GM23338 (cell line): ENCODE results near the gene ALOX12. TPM values are rescaled to one million over a fixed set of nuclear protein-coding genes. Genes with fewer than 3 reads are reported as not detected.

ENCODE experiments used
- ATAC-seq: fragments of 200-7000 bp; cut with Tn5 transposase; 3 replicates; pipeline ENCODE4 v1.9.1; 2020
- DNase-seq: peaks from one replicate; pipeline ENCODE4 v3.0.0-alpha.2; 2015; ENCODE audit warnings: low spot score
- H2AFZ ChIP-seq: fragments of 200-600 bp; sonication (generic); 2 replicates; pipeline ENCODE4 v1.8.0; 2016; ENCODE audit warnings: antibody characterized with exemption, mild to moderate bottlenecking, moderate library complexity
- H3F3A ChIP-seq: fragments of 200-600 bp; sonication (generic); replicated peaks from 2 replicates; pipeline ENCODE4 v1.8.0; 2017; ENCODE audit warnings: antibody characterized with exemption, mixed run types, low read depth
- H3K27ac ChIP-seq: fragments of 200-600 bp; sonication (generic); 2 replicates; pipeline ENCODE4 v1.6.1; 2016; ENCODE audit warnings: low read depth
- H3K27me3 ChIP-seq: fragments of 200-600 bp; sonication (generic); 2 replicates; pipeline ENCODE4 v1.8.0; 2016; ENCODE audit warnings: mild to moderate bottlenecking, mixed run types, moderate library complexity; ENCODE audit not compliant: insufficient read depth
- H3K36me3 ChIP-seq: fragments of 200-600 bp; sonication (generic); 2 replicates; pipeline ENCODE4 v1.8.0; 2016; ENCODE audit warnings: mild to moderate bottlenecking; ENCODE audit not compliant: insufficient read depth
- H3K4me1 ChIP-seq: fragments of 200-600 bp; sonication (generic); 2 replicates; pipeline ENCODE4 v1.8.0; 2016; ENCODE audit warnings: mild to moderate bottlenecking, moderate library complexity; ENCODE audit not compliant: insufficient read depth
- H3K4me2 ChIP-seq: fragments of 200-600 bp; sonication (generic); 2 replicates; pipeline ENCODE4 v1.7.1; 2017; ENCODE audit warnings: mixed run types
- H3K4me3 ChIP-seq: fragments of 200-600 bp; sonication (generic); 2 replicates; pipeline ENCODE4 v1.6.1; 2016; ENCODE audit warnings: mixed run types
- H3K79me2 ChIP-seq: fragments of 200-600 bp; sonication (generic); replicated peaks from 2 replicates; pipeline ENCODE4 v1.8.0; 2017; ENCODE audit warnings: mild to moderate bottlenecking; ENCODE audit not compliant: insufficient read depth
- H3K9me2 ChIP-seq: fragments of 200-600 bp; sonication (generic); 2 replicates; pipeline ENCODE4 v1.8.0; 2017; ENCODE audit not compliant: insufficient read depth
- H4K20me1 ChIP-seq: fragments of 200-600 bp; sonication (generic); replicated peaks from 2 replicates; pipeline ENCODE4 v1.8.0; 2017; ENCODE audit warnings: mild to moderate bottlenecking; ENCODE audit not compliant: insufficient read depth
- H3K27ac Mint-ChIP-seq: 2 replicates; pipeline ENCODE4 v1.8.0; 2020; ENCODE audit warnings: inconsistent platforms, mild to moderate bottlenecking, moderate library complexity, mixed read lengths
- H3K27me3 Mint-ChIP-seq: 3 replicates; pipeline ENCODE4 v1.8.0; 2022; ENCODE audit warnings: low read depth, mild to moderate bottlenecking, moderate library complexity, mixed read lengths, inconsistent platforms; ENCODE audit not compliant: insufficient read depth, poor library complexity
- H3K36me3 Mint-ChIP-seq: 3 replicates; pipeline ENCODE4 v1.8.0; 2021; ENCODE audit warnings: low read depth, mild to moderate bottlenecking, inconsistent platforms, moderate library complexity, mixed read lengths
- H3K4me1 Mint-ChIP-seq: 3 replicates; pipeline ENCODE4 v1.8.0; 2020; ENCODE audit warnings: mild to moderate bottlenecking, inconsistent platforms, mixed read lengths
- H3K4me3 Mint-ChIP-seq: 3 replicates; pipeline ENCODE4 v1.8.0; 2021; ENCODE audit warnings: moderate library complexity, mild to moderate bottlenecking, inconsistent platforms, mixed read lengths
- H3K9me3 Mint-ChIP-seq: 3 replicates; pipeline ENCODE4 v1.8.0; 2020; ENCODE audit warnings: moderate library complexity, mild to moderate bottlenecking, inconsistent platforms, mixed read lengths
- CREB1 ChIP-seq: fragments of 250-450 bp; sonication (Bioruptor Pico); IDR thresholded peaks from 2 replicates; pipeline ENCODE4 v1.5.0; 2020; ENCODE audit warnings: low read depth, mild to moderate bottlenecking, moderate library complexity
- EZH2 ChIP-seq: fragments of 200-600 bp; sonication (generic); IDR thresholded peaks from one replicate; pipeline ENCODE4 v1.8.0; 2017; ENCODE audit warnings: antibody characterized with exemption, mild to moderate bottlenecking, low read depth; ENCODE audit not compliant: unreplicated experiment
- EZH2phosphoT487 ChIP-seq: fragments of 200-600 bp; sonication (generic); IDR thresholded peaks from one replicate; pipeline ENCODE4 v1.8.1; 2018; ENCODE audit warnings: antibody characterized with exemption; ENCODE audit not compliant: unreplicated experiment
- JUNB ChIP-seq: IDR thresholded peaks from one replicate; pipeline ENCODE4 v1.6.1; 2016; ENCODE audit warnings: antibody characterized with exemption; ENCODE audit not compliant: unreplicated experiment
- NANOG ChIP-seq: IDR thresholded peaks from 2 replicates; pipeline ENCODE4 v1.6.1; 2016; ENCODE audit warnings: antibody characterized with exemption, borderline replicate concordance
- STAT1 ChIP-seq: IDR thresholded peaks from one replicate; pipeline ENCODE4 v1.6.1; 2016; ENCODE audit warnings: antibody characterized with exemption; ENCODE audit not compliant: unreplicated experiment
- ZNF114 ChIP-seq: fragments of 250-450 bp; sonication (Bioruptor Pico); IDR thresholded peaks from 2 replicates; pipeline ENCODE4 v1.5.0; 2020; ENCODE audit warnings: mild to moderate bottlenecking, moderate library complexity
- ZNF331 ChIP-seq: fragments of 250-450 bp; sonication (Bioruptor Pico); IDR thresholded peaks from 2 replicates; pipeline ENCODE4 v1.5.0; 2020; ENCODE audit warnings: low read depth, mild to moderate bottlenecking, moderate library complexity
- polyA plus RNA-seq: library from polyadenylated mRNA; unstranded; fragments of >200 nt; fragmentation: Nextera tagmentation; extraction: Ambion mirVana; gene quantifications from 2 replicates; pipeline ENCODE4 v1.2.1, GENCODE V29; 2016
- total RNA-seq: library from RNA; depleted of rRNA; stranded (reverse); fragments of >200 nt; shearing (Covaris generic); gene quantifications from 2 replicates; pipeline ENCODE4 v1.2.3, GENCODE V29; 2014
- TF ChIP-seq, protein P1 (sequence below): IDR thresholded peaks from one replicate; pipeline ENCODE4 v1.6.1; 2018; ENCODE audit warnings: antibody characterized with exemption; ENCODE audit not compliant: unreplicated experiment
- TF ChIP-seq, protein P2 (sequence below): IDR thresholded peaks from 2 replicates; pipeline ENCODE4 v1.6.1; 2016; ENCODE audit warnings: antibody characterized with exemption
- TF ChIP-seq, protein P3 (sequence below), 2 experiments: fragments of 200-600 bp in 1 of 2; sonication (generic) in 1 of 2; conservative IDR thresholded peaks; 2 replicates each; pipeline versions ENCODE4 v1.5.1 to v1.6.1; 2016 to 2017; ENCODE audit warnings: antibody characterized with exemption in 2 of 2, low read depth in 2 of 2, mild to moderate bottlenecking in 2 of 2, moderate library complexity in 1 of 2

The ALOX12 gene
- total and polyA plus RNA-seq, 2 experiments from 2014 or later: 1.2 to 1.8 TPM

DNA sequence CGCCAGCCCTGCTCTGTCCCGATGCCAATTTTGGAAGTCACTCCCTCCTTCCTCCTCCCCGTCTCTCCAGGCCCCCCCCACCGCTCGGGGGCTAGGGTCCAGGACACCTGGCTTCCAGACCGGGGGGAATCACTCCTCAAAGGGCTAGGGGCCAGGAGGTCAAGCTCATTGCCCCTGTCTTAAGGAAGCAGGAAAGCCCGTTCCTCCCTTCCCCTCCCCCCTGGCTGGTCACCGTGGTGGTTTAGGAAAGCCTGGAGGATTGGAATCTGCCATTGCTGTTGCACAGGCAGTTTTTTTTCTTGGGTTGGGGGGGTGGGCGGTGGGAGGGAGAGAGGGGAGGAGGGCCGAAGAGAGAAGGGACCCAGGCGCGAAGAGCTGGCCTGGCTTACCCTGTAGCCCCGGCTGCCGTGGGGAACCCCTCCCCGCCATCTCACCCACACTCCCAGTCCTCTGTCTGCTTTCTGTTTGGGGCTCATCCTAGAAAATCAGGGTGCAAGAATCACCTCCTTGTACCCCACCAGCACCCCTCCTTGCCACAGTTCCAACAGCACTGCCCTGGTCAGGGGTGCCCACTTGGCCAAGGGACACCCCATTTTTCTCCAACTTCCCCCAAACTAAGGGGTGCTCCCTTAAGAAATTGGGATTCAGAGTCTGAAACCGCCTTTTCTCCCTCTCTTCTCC lies 24.1 kb downstream of the ALOX12 start (continued):
- TF ChIP-seq, protein P1, sequence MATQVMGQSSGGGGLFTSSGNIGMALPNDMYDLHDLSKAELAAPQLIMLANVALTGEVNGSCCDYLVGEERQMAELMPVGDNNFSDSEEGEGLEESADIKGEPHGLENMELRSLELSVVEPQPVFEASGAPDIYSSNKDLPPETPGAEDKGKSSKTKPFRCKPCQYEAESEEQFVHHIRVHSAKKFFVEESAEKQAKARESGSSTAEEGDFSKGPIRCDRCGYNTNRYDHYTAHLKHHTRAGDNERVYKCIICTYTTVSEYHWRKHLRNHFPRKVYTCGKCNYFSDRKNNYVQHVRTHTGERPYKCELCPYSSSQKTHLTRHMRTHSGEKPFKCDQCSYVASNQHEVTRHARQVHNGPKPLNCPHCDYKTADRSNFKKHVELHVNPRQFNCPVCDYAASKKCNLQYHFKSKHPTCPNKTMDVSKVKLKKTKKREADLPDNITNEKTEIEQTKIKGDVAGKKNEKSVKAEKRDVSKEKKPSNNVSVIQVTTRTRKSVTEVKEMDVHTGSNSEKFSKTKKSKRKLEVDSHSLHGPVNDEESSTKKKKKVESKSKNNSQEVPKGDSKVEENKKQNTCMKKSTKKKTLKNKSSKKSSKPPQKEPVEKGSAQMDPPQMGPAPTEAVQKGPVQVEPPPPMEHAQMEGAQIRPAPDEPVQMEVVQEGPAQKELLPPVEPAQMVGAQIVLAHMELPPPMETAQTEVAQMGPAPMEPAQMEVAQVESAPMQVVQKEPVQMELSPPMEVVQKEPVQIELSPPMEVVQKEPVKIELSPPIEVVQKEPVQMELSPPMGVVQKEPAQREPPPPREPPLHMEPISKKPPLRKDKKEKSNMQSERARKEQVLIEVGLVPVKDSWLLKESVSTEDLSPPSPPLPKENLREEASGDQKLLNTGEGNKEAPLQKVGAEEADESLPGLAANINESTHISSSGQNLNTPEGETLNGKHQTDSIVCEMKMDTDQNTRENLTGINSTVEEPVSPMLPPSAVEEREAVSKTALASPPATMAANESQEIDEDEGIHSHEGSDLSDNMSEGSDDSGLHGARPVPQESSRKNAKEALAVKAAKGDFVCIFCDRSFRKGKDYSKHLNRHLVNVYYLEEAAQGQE: no peak
- TF ChIP-seq EZH2: no peak
- TF ChIP-seq JUNB: no peak
- no peak for TF ChIP-seq EZH2phosphoT487
- TF ChIP-seq, protein P2, sequence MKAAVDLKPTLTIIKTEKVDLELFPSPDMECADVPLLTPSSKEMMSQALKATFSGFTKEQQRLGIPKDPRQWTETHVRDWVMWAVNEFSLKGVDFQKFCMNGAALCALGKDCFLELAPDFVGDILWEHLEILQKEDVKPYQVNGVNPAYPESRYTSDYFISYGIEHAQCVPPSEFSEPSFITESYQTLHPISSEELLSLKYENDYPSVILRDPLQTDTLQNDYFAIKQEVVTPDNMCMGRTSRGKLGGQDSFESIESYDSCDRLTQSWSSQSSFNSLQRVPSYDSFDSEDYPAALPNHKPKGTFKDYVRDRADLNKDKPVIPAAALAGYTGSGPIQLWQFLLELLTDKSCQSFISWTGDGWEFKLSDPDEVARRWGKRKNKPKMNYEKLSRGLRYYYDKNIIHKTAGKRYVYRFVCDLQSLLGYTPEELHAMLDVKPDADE: no peak
- TF ChIP-seq STAT1: no peak
- no peak for TF ChIP-seq ZNF331

DNA sequence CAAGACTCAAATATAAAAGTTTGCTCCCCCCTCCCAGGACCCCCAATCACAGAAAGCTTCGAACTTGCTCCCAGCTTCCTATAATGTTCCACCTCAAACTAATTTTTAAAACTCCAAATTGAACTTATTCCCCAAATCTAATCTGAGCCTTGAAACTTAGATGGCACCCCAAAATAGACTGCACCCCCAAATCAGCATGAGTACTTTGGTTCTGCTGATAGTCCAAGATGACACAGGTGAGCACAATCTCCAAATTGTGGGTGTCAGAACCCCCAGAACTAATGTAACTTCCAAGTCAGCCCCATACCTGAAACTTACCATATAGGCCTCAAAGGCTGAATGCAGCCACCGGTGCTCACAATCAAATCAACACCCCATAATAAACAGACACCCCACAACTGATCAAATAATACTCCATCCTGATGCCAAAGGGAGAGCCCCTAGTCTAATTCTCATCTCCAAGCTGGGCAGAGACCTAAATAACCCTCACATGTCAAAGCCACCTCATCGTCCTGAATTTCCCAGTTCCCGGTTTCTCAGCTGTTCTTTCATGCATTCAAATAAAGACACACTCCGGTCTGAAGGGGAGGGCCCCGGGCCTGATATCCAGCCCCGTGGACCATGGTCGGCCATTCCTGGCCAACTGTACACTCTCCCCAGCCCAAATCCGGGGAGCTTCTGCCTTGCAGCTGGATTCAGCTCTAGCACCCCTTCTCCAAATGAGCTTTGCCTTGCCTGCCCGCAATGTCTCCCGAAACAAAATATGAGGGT lies 25.2 kb downstream of the ALOX12 start:
- Histone ChIP-seq H3K9me2 (no peaks in the 10 kb centered on the region), H3K36me3 (no peaks in the 10 kb centered on the region), H3K79me2 (no peaks in the 10 kb centered on the region), H3K27ac (no peak overlapping the region), H2AFZ (peak overlapping the region; percentile 99), H3K4me3 (peak overlapping the region; percentile 74; the same call in 1 of the 2 replicates), H3K27me3 (peaks cover 34% of the 10 kb centered on the region), H4K20me1 (no peaks in the 10 kb centered on the region; the same call in 1 of the 2 replicates), H3K4me1 (peaks cover 33% of the 10 kb centered on the region), H3K4me2 (peak overlapping the region; percentile 94), H3F3A (peaks cover 6% of the 10 kb centered on the region; the same call in 1 of the 2 replicates)
- Mint-ChIP-seq H3K27ac (no peak overlapping the region), H3K9me3 (no peaks in the 10 kb centered on the region; the same call in 2 of the 3 replicates), H3K4me1 (peaks cover 38% of the 10 kb centered on the region), H3K4me3 (peak overlapping the region; percentile 75), H3K27me3 (peaks cover 35% of the 10 kb centered on the region), H3K36me3 (peaks cover 16% of the 10 kb centered on the region)
- DNase-seq: no peak
- no peak for ATAC-seq
- TF ChIP-seq STAT1 (no peak), JUNB (no peak), CREB1 (CRISPR knock-in tag) (no peak), EZH2phosphoT487 (no peak), ZNF114 (CRISPR knock-in tag) (no peak), ZNF331 (no peak), EZH2 (no peak), NANOG (no peak)
- TF ChIP-seq, protein P3, sequence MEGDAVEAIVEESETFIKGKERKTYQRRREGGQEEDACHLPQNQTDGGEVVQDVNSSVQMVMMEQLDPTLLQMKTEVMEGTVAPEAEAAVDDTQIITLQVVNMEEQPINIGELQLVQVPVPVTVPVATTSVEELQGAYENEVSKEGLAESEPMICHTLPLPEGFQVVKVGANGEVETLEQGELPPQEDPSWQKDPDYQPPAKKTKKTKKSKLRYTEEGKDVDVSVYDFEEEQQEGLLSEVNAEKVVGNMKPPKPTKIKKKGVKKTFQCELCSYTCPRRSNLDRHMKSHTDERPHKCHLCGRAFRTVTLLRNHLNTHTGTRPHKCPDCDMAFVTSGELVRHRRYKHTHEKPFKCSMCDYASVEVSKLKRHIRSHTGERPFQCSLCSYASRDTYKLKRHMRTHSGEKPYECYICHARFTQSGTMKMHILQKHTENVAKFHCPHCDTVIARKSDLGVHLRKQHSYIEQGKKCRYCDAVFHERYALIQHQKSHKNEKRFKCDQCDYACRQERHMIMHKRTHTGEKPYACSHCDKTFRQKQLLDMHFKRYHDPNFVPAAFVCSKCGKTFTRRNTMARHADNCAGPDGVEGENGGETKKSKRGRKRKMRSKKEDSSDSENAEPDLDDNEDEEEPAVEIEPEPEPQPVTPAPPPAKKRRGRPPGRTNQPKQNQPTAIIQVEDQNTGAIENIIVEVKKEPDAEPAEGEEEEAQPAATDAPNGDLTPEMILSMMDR (conservative IDR thresholded peaks at IDR 0.05; ENCODE audit: low read depth in 2 of 2): no peak
- TF ChIP-seq, protein P1: no peak
- TF ChIP-seq, protein P2: no peak
